K562 treated with DMSO at 1 percent for 12 hours (cell line): ENCODE results near the gene CXCR6. TPM values are rescaled to one million over a fixed set of nuclear protein-coding genes. Genes with fewer than 3 reads are reported as not detected.

ENCODE experiments used
- total RNA-seq: library from RNA; unstranded; fragments of 300-600 nt; gene quantifications from 2 replicates; pipeline ENCODE4 v1.2.3, GENCODE V29; 2022; ENCODE audit not compliant: insufficient read depth

Gene CXCR6
- total RNA-seq, result not detected in 2 replicates

DNA sequence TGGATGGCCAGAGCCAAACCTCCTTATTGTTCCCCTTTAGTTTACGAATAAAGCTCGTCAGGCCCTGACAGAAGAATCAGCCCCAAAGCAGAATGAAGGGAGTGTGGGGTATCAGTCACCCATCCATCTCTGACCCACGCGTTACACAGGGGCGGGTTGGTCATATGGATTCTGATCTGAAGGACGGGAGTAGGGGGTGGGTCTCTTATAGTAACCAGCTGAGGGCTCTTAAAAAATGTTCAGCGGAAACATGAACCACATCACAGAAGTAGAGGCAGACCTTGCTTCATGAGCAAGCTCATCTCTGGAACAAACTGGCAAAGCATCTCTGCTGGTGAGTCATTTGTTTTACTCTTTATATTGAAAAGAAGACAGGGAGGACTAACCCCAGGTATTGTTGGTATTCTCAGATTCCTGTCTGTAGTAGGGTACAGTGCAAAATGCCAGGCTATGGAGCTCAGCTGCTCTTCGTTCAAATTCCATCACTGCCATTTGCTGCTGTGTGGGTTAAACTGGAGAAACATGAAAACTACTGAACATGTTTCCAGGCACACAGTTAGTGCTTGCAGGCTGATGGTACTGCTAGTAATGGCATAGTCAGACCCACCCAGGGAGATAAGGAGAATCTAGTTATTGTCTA lies at the start of gene CXCR6:
TSS of gene CXCR6 (plus strand) at position 258 of the 640 bp plus-strand sequence. CDS start 3,018 bp downstream, outside the sequence.

DNA sequence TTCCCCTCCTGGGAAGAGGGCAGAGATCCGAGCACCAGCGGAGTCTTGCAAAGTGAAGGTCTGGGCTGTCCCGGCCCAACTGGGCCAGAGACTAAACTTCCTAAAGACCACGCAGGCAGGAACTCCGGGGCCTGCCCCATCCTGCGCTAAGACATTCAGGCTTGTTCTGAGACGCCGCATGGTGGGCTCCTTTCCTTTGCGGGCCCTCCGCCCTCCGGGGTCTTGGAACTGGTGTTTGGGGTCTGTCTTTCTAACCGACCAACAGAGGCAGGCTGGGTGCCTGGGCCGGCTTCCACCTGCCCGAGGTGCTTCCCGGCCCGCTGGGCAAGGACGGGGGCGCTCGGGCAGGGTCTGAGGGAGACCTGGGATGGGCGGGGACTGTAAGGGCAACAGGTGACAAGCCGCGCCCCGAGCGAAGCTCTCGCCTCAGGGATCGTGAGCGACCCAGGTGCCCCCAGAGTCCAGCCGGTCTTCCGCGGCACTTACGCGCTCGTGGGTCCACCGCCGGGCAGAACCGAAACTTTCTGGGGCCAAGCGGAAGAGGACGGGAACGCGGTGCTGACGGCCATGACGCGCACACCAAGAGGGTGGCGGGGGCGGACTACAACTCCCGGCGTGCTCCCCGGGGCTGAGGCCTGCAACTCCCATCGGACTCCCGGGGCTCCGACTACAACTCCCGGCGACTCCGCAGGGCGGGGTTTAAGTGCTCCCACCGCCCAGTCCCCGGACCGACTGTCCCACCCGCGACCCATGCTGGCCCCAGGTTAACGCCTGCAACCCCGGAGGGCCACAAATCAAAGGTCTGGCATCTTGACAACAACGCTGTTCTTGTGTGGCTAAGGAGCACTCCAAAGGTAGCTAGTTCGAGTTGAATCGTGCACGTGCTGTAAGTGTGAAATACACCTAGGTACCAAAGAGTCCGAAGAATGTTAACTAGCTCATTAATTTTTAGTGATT lies 52.2 kb downstream of the CXCR6 start, which contains the start of gene FYCO1:
TSS of gene FYCO1 (minus strand) at position 589 of the 957 bp plus-strand sequence. CDS start 10,914 bp downstream, outside the sequence.

Other genes with a start within 250 kb of the CXCR6 start
- gene SLC6A20, start 146.9 kb upstream of the CXCR6 start, total RNA-seq, result not detected in 2 replicates
- 5.8 and 11.1 TPM in 2 replicates for gene LZTFL1, start 101.3 kb upstream of the CXCR6 start, total RNA-seq
- gene CCR9, start 56.9 kb upstream of the CXCR6 start, total RNA-seq, result 0.74 TPM in 1 of 2 replicates, not detected in the other
- gene FYCO1, start 52.4 kb downstream of the CXCR6 start, total RNA-seq, result 1.8 and 6.9 TPM in 2 replicates
- gene XCR1, start 84.0 kb downstream of the CXCR6 start, total RNA-seq, result not detected in 2 replicates